ENCODE results near the gene GBF1. TPM values are rescaled to one million over a fixed set of nuclear protein-coding genes. Genes with fewer than 3 reads are reported as not detected.

Gene GBF1
- total and polyA plus RNA-seq, 8 donors, result 5.7 to 47.3 (median 21.9) TPM

DNA sequence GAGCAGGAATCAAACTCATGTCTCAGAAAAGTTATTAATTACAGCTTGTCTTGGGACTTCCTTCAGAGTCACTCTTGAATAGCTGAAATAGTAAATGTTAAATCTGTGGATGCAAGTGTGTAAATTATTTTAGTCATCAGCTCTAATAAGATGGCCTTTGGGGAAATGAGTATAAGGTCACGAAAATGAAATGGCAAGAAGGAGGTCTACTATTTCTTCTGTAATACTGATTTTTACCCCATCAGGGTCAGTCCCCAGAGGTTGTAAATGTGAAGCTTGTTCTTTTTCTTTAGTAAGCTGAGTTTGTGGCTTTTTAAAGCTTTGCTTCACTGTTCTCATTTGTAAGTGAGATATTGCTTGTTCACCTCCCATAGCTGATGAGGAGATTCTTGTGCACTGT lies 63.9 kb downstream of the GBF1 start:
- H3K9me3 ChIP-seq, result no peaks in the 10 kb centered on the region
- DNase-seq, result no peak
- intact Hi-C loops (cut with DNase I; ENCODE audit: low total_unique reads), result no loop called here
- no peaks in the 10 kb centered on the region for H3K27me3 ChIP-seq
- no peak for TF ChIP-seq CTCF (IDR thresholded peaks at IDR 0.05)
- TF ChIP-seq EP300 (IDR thresholded peaks at IDR 0.05), result no peak
- no peak for TF ChIP-seq POLR2AphosphoS5 (IDR thresholded peaks at IDR 0.05)
- TF ChIP-seq POLR2A (IDR thresholded peaks at IDR 0.05), result no peak
- H3K4me3 ChIP-seq, result no peak overlapping the region
- peaks cover 0 to 7% (median 2%) of the 10 kb centered on the region in 4 donors for H3K36me3 ChIP-seq
- WGBS, 5 donors, result 85 to 97% (median 95%) methylated on average over 1 of the region's 1 CpG
- peaks cover 6 to 56% (median 41%) of the 10 kb centered on the region in 4 donors for H3K4me1 ChIP-seq
- no peak overlapping the region for H3K27ac ChIP-seq

GRCh38 chr10:102309916-102310315 lies 64.6 kb downstream of the GBF1 start:
- Histone ChIP-seq H3K27me3 (no peaks in the 10 kb centered on the region), H3K4me3 (no peak overlapping the region), H3K36me3 (peaks cover 0 to 8% (median 3%) of the 10 kb centered on the region in 4 donors), H3K9me3 (no peaks in the 10 kb centered on the region), H3K27ac (peak overlapping the region in 1 of 5 donors; percentile 49), H3K4me1 (peaks cover 6 to 56% (median 41%) of the 10 kb centered on the region in 4 donors)
- TF ChIP-seq POLR2A (IDR thresholded peaks at IDR 0.05), result no peak
- intact Hi-C loops (cut with DNase I; ENCODE audit: low total_unique reads), result no loop called here
- 71 to 80% (median 74%) methylated on average over 3 of the region's 3 CpGs for WGBS, 5 donors
- DNase-seq, result no peak

DNA sequence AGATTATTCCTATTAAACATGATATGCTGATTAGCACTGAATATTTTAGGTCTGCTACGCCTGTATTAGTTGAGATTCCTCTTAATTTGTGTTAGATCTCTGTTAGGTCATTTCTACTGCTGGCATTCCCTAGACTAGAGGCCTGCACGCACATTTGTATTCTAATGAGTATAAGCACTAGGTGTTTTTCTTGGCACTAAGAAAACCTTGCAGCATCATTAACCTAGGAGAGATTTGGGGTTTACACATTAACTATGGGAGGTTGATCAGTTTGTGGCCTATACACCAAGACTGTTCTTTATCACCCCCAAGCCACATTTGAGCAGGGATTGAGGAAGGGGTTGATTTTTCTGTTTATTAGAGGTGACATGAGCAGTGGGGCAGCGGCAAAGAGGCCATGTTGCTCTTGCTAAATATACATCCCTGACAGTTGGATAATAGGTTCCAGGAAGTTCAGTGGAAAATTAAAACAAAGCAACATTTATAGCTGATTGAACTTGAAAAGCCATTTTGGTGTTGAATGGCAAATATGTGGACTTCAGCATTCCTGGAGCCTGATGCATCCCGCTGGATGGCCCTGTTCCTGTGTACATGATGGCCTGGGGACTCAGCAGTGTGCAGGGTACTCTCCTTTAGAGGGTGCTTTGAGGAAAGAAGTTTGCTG lies 65.2 kb downstream of the GBF1 start:
- WGBS, 5 donors, result 43 to 55% (median 46%) methylated on average over 4 of the region's 4 CpGs
- TF ChIP-seq POLR2A (IDR thresholded peaks at IDR 0.05) (no peak), CTCF (IDR thresholded peaks at IDR 0.05) (no peak), EP300 (IDR thresholded peaks at IDR 0.05) (no peak), POLR2AphosphoS5 (IDR thresholded peaks at IDR 0.05) (no peak)
- peak in 1 of 2 donors; percentile 44 for DNase-seq
- intact Hi-C loops (cut with DNase I; ENCODE audit: low total_unique reads), result no loop called here
- Histone ChIP-seq H3K36me3 (peaks cover 0 to 14% (median 3%) of the 10 kb centered on the region in 4 donors), H3K27ac (peak overlapping the region in 4 of 5 donors; percentile 5 to 49 (median 20)), H3K9me3 (no peaks in the 10 kb centered on the region), H3K4me1 (peaks cover 6 to 56% (median 41%) of the 10 kb centered on the region in 4 donors), H3K27me3 (no peaks in the 10 kb centered on the region), H3K4me3 (no peak overlapping the region)

DNA sequence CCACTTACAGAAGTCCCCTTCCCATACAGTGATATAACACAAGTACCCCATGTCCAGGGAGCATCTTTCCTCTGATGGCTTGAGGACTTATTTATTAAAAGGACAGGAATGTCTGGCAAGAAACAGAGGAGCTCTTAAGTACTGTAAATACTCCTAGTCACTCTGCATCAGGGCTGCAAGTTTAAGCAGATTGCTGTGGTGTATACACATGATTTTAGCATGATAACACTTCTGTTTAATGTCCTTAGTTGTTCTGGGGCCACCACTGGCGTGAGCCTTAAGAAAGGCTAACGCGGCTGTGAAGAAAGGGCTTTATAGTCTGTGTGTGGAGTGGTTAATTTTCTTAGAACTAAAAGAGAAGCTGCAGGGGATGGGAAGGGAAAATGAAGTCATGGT lies 65.7 kb downstream of the GBF1 start:
- DNase-seq, result no peak
- no peaks in the 10 kb centered on the region for H3K9me3 ChIP-seq
- H3K36me3 ChIP-seq, result peaks cover 0 to 15% (median 3%) of the 10 kb centered on the region in 4 donors
- no peak overlapping the region for H3K4me3 ChIP-seq
- 26 to 58% (median 36%) methylated on average over 3 of the region's 3 CpGs for WGBS, 5 donors
- H3K27ac ChIP-seq, result peak overlapping the region in 4 of 5 donors; percentile 5 to 49 (median 20)
- intact Hi-C loops (cut with DNase I; ENCODE audit: low total_unique reads), result no loop called here
- no peaks in the 10 kb centered on the region for H3K27me3 ChIP-seq
- peaks cover 6 to 51% (median 41%) of the 10 kb centered on the region in 4 donors for H3K4me1 ChIP-seq
- TF ChIP-seq POLR2AphosphoS5 (IDR thresholded peaks at IDR 0.05) (no peak), EP300 (IDR thresholded peaks at IDR 0.05) (no peak), POLR2A (IDR thresholded peaks at IDR 0.05) (no peak), CTCF (IDR thresholded peaks at IDR 0.05) (no peak)

GRCh38 chr10:102312683-102313082 lies 67.4 kb downstream of the GBF1 start:
- Histone ChIP-seq H3K4me1 (peaks cover 6 to 50% (median 39%) of the 10 kb centered on the region in 4 donors), H3K4me3 (no peak overlapping the region), H3K9me3 (no peaks in the 10 kb centered on the region), H3K27ac (peak overlapping the region in 2 of 5 donors; percentile 13 to 27), H3K36me3 (peaks cover 0 to 10% (median 0%) of the 10 kb centered on the region in 4 donors), H3K27me3 (no peaks in the 10 kb centered on the region)
- TF ChIP-seq CTCF (IDR thresholded peaks at IDR 0.05), result no peak
- TF ChIP-seq EP300 (IDR thresholded peaks at IDR 0.05), result no peak
- TF ChIP-seq POLR2A (IDR thresholded peaks at IDR 0.05), result no peak
- no peak for TF ChIP-seq POLR2AphosphoS5 (IDR thresholded peaks at IDR 0.05)
- intact Hi-C loops (cut with DNase I; ENCODE audit: low total_unique reads), result no loop called here
- no peak for DNase-seq
- WGBS, 5 donors, result 21 to 50% (median 35%) methylated on average over 1 of the region's 1 CpG

All from stomach (tissue), 9 donors.